K562 (cell line): ENCODE data around the gene EIF3K. TPM values are rescaled to one million over a fixed set of nuclear protein-coding genes. Genes with fewer than 3 reads are reported as not detected.

Experiments used
- ARID3A ChIP-seq: IDR thresholded peaks from 2 replicates; pipeline ENCODE4 v1.6.1; 2012; ENCODE audit warnings: low read depth, low read length, improper control_type of control experiment, borderline replicate concordance
- ATF6 ChIP-seq: sonication (generic); formaldehyde crosslinking; IDR thresholded peaks from 2 replicates; pipeline ENCODE4 v1.4.0; 2020; ENCODE audit warnings: mild to moderate bottlenecking, missing genetic modification reagents
- DDX20 ChIP-seq: fragments of 450-650 bp; IDR thresholded peaks from 2 replicates; pipeline ENCODE4 v1.6.1; 2016; ENCODE audit warnings: missing genetic modification characterization, low read depth, mild to moderate bottlenecking, missing compliant biosample characterization, moderate library complexity
- DLX4 ChIP-seq: fragments of 250-450 bp; sonication (Bioruptor Pico); IDR thresholded peaks from 2 replicates; pipeline ENCODE4 v1.6.1; 2021; ENCODE audit warnings: mild to moderate bottlenecking
- E2F8 ChIP-seq: fragments of 450-650 bp; IDR thresholded peaks from 2 replicates; pipeline ENCODE4 v1.7.1; 2018; ENCODE audit warnings: mild to moderate bottlenecking, low read depth; ENCODE audit not compliant: partially characterized antibody
- GABPA ChIP-seq: fragments of 200-800 bp; sonication (Bioruptor generic); conservative IDR thresholded peaks from 2 replicates; pipeline ENCODE4 v1.6.1; 2016; ENCODE audit warnings: low read depth, missing genetic modification characterization, missing compliant biosample characterization
- HLTF ChIP-seq: fragments of 450-650 bp; IDR thresholded peaks from 2 replicates; pipeline ENCODE4 v1.6.1; 2016
- HOXB6 ChIP-seq: fragments of 250-450 bp; sonication (Bioruptor Pico); IDR thresholded peaks from 2 replicates; pipeline ENCODE4 v1.5.1; 2022; ENCODE audit warnings: mild to moderate bottlenecking, borderline replicate concordance
- IFI16 ChIP-seq: fragments of 250-450 bp; sonication (Bioruptor Pico); IDR thresholded peaks from 2 replicates; pipeline ENCODE4 v2.1.2; 2022; ENCODE audit warnings: mild to moderate bottlenecking, inconsistent platforms
- LEF1 ChIP-seq: fragments of 450-650 bp; IDR thresholded peaks from 2 replicates; pipeline ENCODE4 v1.6.1; 2016; ENCODE audit warnings: mild to moderate bottlenecking
- MCM7 ChIP-seq, 2 experiments: fragments of 450-650 bp; IDR thresholded peaks; 2 replicates each; pipeline ENCODE4 v1.6.1; 2016 to 2018
- MTA2 ChIP-seq: fragments of 450-650 bp; IDR thresholded peaks from 2 replicates; pipeline ENCODE4 v1.6.1; 2016; ENCODE audit warnings: low read depth
- PPARD ChIP-seq: fragments of 250-450 bp; sonication (Bioruptor Pico); IDR thresholded peaks from 2 replicates; pipeline ENCODE4 v1.8.0; 2022; ENCODE audit warnings: inconsistent platforms, mild to moderate bottlenecking, moderate library complexity
- RAD21 ChIP-seq, 2 experiments: fragments of 250-450 bp in 1 of 2; fragments of 450-650 bp in 1 of 2; sonication (Bioruptor Pico) in 1 of 2; formaldehyde crosslinking in 1 of 2; IDR thresholded peaks in 1 of 2; conservative IDR thresholded peaks in 1 of 2; 2 replicates each; pipeline versions ENCODE4 v1.4.0 to v1.8.0; 2020 to 2022; ENCODE audit warnings: mild to moderate bottlenecking in 2 of 2, moderate library complexity in 1 of 2
- RNF219 ChIP-seq: fragments of 250-450 bp; sonication (Bioruptor Pico); IDR thresholded peaks from 2 replicates; pipeline ENCODE4 v1.5.0; 2022; ENCODE audit warnings: mild to moderate bottlenecking
- ZFPM2 ChIP-seq: fragments of 250-450 bp; sonication (Bioruptor Pico); IDR thresholded peaks from 2 replicates; pipeline ENCODE4 v1.5.1; 2022; ENCODE audit warnings: mild to moderate bottlenecking
- ZNF146 ChIP-seq: IDR thresholded peaks from one replicate; pipeline ENCODE4 v1.6.1; 2018; ENCODE audit warnings: missing compliant biosample characterization; ENCODE audit not compliant: unreplicated experiment
- ZNF589 ChIP-seq: fragments of 200-800 bp; sonication (Bioruptor generic); IDR thresholded peaks from 2 replicates; pipeline ENCODE4 v1.6.1; 2016; ENCODE audit warnings: low read depth, missing genetic modification characterization, missing compliant biosample characterization
- polyA plus RNA-seq, 8 experiments: library from polyadenylated mRNA; depleted of rRNA in 4 of 8; stranded (reverse) in 5 of 8; unstranded in 3 of 8; fragments of >200 nt; fragmentation: Nextera tagmentation in 2 of 8; fragmentation: Illumina TruSeq in 1 of 8; extraction: Ambion mirVana in 2 of 8; extraction: Trizol in 1 of 8; gene quantifications; 2 replicates each; pipeline versions ENCODE4 v1.2.1 to v1.2.3, GENCODE V29; 2011 to 2014; ENCODE audit warnings: inconsistent platforms in 1 of 8, missing spikeins in 1 of 8
- total RNA-seq, 7 experiments: library from RNA; depleted of rRNA in 6 of 7; stranded (reverse); fragments of >200 nt in 6 of 7; fragmentation: Illumina TruSeq in 2 of 7; extraction: Trizol in 2 of 7; gene quantifications; 2 replicates each; pipeline versions ENCODE4 v1.2.1 to v1.2.3, GENCODE V29; 2011 to 2021; ENCODE audit warnings: low replicate concordance in 1 of 7

Gene EIF3K
- total and polyA plus RNA-seq, 9 of the 15 experiments (the other 6 are each of a cell fraction or from before 2014, with no cell fraction given), result 387 to 1,827 (median 733) TPM

GRCh38 chr19:38676023-38676877 lies 57.3 kb downstream of the EIF3K start (continued):
- no peak for TF ChIP-seq HOXB6 (CRISPR knock-in tag)
- TF ChIP-seq GABPA (tag), result peak; percentile 73
- no peak for TF ChIP-seq PPARD
- TF ChIP-seq E2F8, result peak; percentile 57
- TF ChIP-seq ZNF589, result peak; percentile 90
- TF ChIP-seq IFI16, result no peak
- no peak for TF ChIP-seq RNF219 (CRISPR knock-in tag)
- TF ChIP-seq ZNF146 (CRISPR knock-in tag), result no peak
- peak in 1 of 2 experiments; percentile 57; a peak in 3 of 4 replicates for TF ChIP-seq RAD21 (CRISPR knock-in tag; conservative IDR thresholded peaks at IDR 0.05 in 1 of 2, IDR thresholded peaks at IDR 0.05 in 1 of 2)
- TF ChIP-seq DLX4 (CRISPR knock-in tag), result no peak
- no peak for TF ChIP-seq MCM7 (IDR thresholded peaks at IDR 0.05)
- peak; percentile 97 for TF ChIP-seq MTA2
- peak; percentile 94; the same call in 1 of the 2 replicates for TF ChIP-seq ARID3A
- peak; percentile 64; the same call in 1 of the 2 replicates for TF ChIP-seq DDX20
- TF ChIP-seq ATF6, result no peak
- no peak for TF ChIP-seq ZFPM2 (CRISPR knock-in tag)
- peak; percentile 96 for TF ChIP-seq LEF1
- peak; percentile 90 for TF ChIP-seq HLTF
